ENCODE results near the gene EVI5. TPM values are rescaled to one million over a fixed set of nuclear protein-coding genes. Genes with fewer than 3 reads are reported as not detected.
"Not testable (repeated sequence)": the region's sequence is repeated elsewhere in the genome, so short reads cannot be mapped to it uniquely, and the experiment has no call there.

The EVI5 gene
- total RNA-seq, 2 donors from 2014 or later: 20.8 to 29.0 TPM

- Histone ChIP-seq H3K27ac (ENCODE audit: low read depth, low read length) (no peak overlapping the region), H3K27me3 (ENCODE audit: control insufficient read depth, insufficient read depth, low read length, poor library complexity, severe bottlenecking) (no peaks in the 10 kb centered on the region), H3K4me3 (ENCODE audit: low read length) (no peak overlapping the region), H3K9me3 (ENCODE audit: control insufficient read depth, low read length) (no peaks in the 10 kb centered on the region), H3K36me3 (ENCODE audit: control insufficient read depth, insufficient read depth, low read length) (peaks cover under 1% of the 10 kb centered on the region), H3K4me1 (ENCODE audit: control insufficient read depth, insufficient read depth, low read length) (no peaks in the 10 kb centered on the region), H3K9ac (ENCODE audit: extremely low read depth, low read length, poor library complexity, severe bottlenecking) (no peak overlapping the region)
- DNase-seq: no peak
- TF ChIP-seq CTCF (conservative IDR thresholded peaks at IDR 0.05): no peak
- H3K27me3 Mint-ChIP-seq (ENCODE audit: insufficient read depth): peaks cover 13% of the 10 kb centered on the region
- H3K36me3 Mint-ChIP-seq (ENCODE audit: low read depth): peaks cover 11% of the 10 kb centered on the region
- peaks cover 4% of the 10 kb centered on the region for H3K9me3 Mint-ChIP-seq
- peaks cover 16% of the 10 kb centered on the region for H3K4me1 Mint-ChIP-seq
- no peak overlapping the region for H3K4me3 Mint-ChIP-seq
- H3K27ac Mint-ChIP-seq: no peak overlapping the region
- 75 to 78% methylated on average over 2 to 4 of the region's 5 CpGs for WGBS, 2 experiments (ENCODE audit: insufficient coverage in 1 of 2, insufficient read length in 1 of 2)
These were observed 1.4 kb upstream of the EVI5 start for GRCh38 chr1:92786111-92786901.

- H3K36me3 Mint-ChIP-seq (ENCODE audit: low read depth): peaks cover 13% of the 10 kb centered on the region
- H3K4me3 Mint-ChIP-seq: peak overlapping the region; percentile 83
- Histone ChIP-seq H3K36me3 (ENCODE audit: control insufficient read depth, insufficient read depth, low read length) (peaks cover 3% of the 10 kb centered on the region), H3K4me3 (ENCODE audit: low read length) (peak overlapping the region; percentile 92), H3K27ac (ENCODE audit: low read depth, low read length) (peak overlapping the region; percentile 88), H3K9me3 (ENCODE audit: control insufficient read depth, low read length) (no peaks in the 10 kb centered on the region), H3K9ac (ENCODE audit: extremely low read depth, low read length, poor library complexity, severe bottlenecking) (peak overlapping the region; percentile 87), H3K27me3 (ENCODE audit: control insufficient read depth, insufficient read depth, low read length, poor library complexity, severe bottlenecking) (no peaks in the 10 kb centered on the region), H3K4me1 (ENCODE audit: control insufficient read depth, insufficient read depth, low read length) (no peaks in the 10 kb centered on the region)
- peaks cover 4% of the 10 kb centered on the region for H3K9me3 Mint-ChIP-seq
- H3K27me3 Mint-ChIP-seq (ENCODE audit: insufficient read depth): peaks cover 13% of the 10 kb centered on the region
- peak; percentile 68 for DNase-seq
- H3K27ac Mint-ChIP-seq: peak overlapping the region; percentile 66
- peaks cover 14% of the 10 kb centered on the region for H3K4me1 Mint-ChIP-seq
- 0 to 8% methylated on average over 13 to 25 of the region's 25 CpGs for WGBS, 2 experiments (ENCODE audit: insufficient coverage in 1 of 2, insufficient read length in 1 of 2)
- TF ChIP-seq CTCF (conservative IDR thresholded peaks at IDR 0.05): no peak
These were observed 778 bp downstream of the EVI5 start for GRCh38 chr1:92784021-92784638.

GRCh38 chr1:92783550-92783949 lies 1.4 kb downstream of the EVI5 start:
- H3K9me3 Mint-ChIP-seq; H3K27me3 ChIP-seq (ENCODE audit: control insufficient read depth, insufficient read depth, low read length, poor library complexity, severe bottlenecking); H3K36me3 ChIP-seq (ENCODE audit: control insufficient read depth, insufficient read depth, low read length); DNase-seq; H3K9ac ChIP-seq (ENCODE audit: extremely low read depth, low read length, poor library complexity, severe bottlenecking); H3K27ac Mint-ChIP-seq; H3K9me3 ChIP-seq (ENCODE audit: control insufficient read depth, low read length); H3K4me1 ChIP-seq (ENCODE audit: control insufficient read depth, insufficient read depth, low read length); H3K27ac ChIP-seq (ENCODE audit: low read depth, low read length): not testable (repeated sequence)
- H3K4me3 ChIP-seq (ENCODE audit: low read length): peak overlapping the region; percentile 92
- H3K36me3 Mint-ChIP-seq (ENCODE audit: low read depth): peaks cover 13% of the 10 kb centered on the region
- peaks cover 13% of the 10 kb centered on the region for H3K27me3 Mint-ChIP-seq (ENCODE audit: insufficient read depth)
- H3K4me1 Mint-ChIP-seq: peaks cover 14% of the 10 kb centered on the region
- peak; percentile 39 for TF ChIP-seq CTCF (conservative IDR thresholded peaks at IDR 0.05)
- H3K4me3 Mint-ChIP-seq: peak overlapping the region; percentile 83
- 82% methylated on average over 12 of the region's 14 CpGs; no CpG with 5 or more reads in 1 of the 2 experiments for WGBS, 2 experiments (ENCODE audit: insufficient coverage in 1 of 2, insufficient read length in 1 of 2)

All from endodermal cell (in vitro differentiated cells).